NT2/D1 (cell line): ENCODE data around the gene HACE1.

ENCODE experiments used
- DNase-seq: peaks from one replicate; pipeline ENCODE4 v3.0.0-alpha.2; 2011; ENCODE audit warnings: low read depth, low spot score
- H3K27me3 ChIP-seq: 2 replicates; pipeline ENCODE4 v1.6.0; 2011; ENCODE audit warnings: mild to moderate bottlenecking; ENCODE audit not compliant: insufficient read length, insufficient read depth
- H3K36me3 ChIP-seq: 2 replicates; pipeline ENCODE4 v1.6.1; 2011; ENCODE audit warnings: mild to moderate bottlenecking, low read length, mixed read lengths; ENCODE audit not compliant: insufficient read depth, insufficient read length
- H3K4me1 ChIP-seq: 2 replicates; pipeline ENCODE4 v1.5.1; 2011; ENCODE audit not compliant: insufficient read depth, insufficient read length
- H3K4me3 ChIP-seq: 2 replicates; pipeline ENCODE4 v1.5.1; 2011; ENCODE audit warnings: low read depth; ENCODE audit not compliant: insufficient read length
- H3K9ac ChIP-seq: 2 replicates; pipeline ENCODE4 v1.6.0; 2011; ENCODE audit warnings: low read depth; ENCODE audit not compliant: insufficient read length
- H3K9me3 ChIP-seq: 2 replicates; pipeline ENCODE4 v1.5.1; 2011; ENCODE audit warnings: mild to moderate bottlenecking, low read length; ENCODE audit not compliant: insufficient read depth
- SUZ12 ChIP-seq: IDR thresholded peaks from 2 replicates; pipeline ENCODE4 v1.6.1; 2011; ENCODE audit not compliant: insufficient read length, insufficient read depth; ENCODE audit errors: extremely low read depth
- YY1 ChIP-seq: IDR thresholded peaks from 2 replicates; pipeline ENCODE4 v1.6.1; 2011; ENCODE audit not compliant: insufficient read length, insufficient read depth
- ZNF274 ChIP-seq: IDR thresholded peaks from 2 replicates; pipeline ENCODE4 v1.6.1; 2011; ENCODE audit warnings: mild to moderate bottlenecking, low read depth, low read length

The HACE1 gene

DNA sequence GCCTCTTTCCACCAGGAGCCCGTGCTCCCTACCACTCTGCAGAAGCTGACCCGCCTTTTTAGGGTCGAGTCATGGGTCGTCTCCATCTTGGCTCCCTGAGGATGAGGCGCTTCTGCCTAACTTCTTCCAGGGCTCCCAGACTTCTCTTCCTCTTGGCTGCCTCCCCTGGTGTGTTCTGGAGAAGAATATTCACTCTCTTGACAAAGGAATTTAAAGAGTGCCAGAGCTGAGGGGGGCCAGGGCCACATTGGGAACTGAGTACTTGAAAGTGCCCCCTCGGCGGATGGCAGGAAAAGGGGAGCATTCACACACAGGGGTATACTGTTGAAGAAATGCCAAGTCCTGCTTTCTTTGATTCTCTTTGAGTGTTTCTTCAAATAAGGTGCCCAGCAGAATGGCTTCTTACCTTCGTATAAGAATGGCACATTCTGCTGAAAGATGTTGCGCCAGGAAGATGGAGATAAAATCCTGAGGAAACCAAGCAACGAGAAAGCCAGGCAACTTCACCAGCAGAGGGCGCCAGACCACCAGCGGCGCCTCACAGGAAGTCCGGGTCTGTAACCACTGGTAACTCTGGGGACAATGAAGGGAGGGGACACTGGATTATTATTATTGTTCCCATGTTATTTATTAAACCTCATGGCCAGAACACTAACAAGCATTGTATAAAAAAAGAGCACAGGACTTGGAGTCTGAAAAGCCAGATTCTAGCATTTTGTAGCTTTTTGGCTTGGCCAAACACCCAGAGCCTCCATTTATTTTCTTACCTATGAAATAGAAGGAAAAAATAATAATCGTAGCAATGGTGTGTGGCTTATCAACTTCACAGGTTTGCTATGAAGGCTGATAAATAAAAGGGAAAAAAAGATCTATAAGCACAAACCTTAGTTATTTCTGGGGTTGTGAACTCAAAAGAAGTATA is 176.7 kb downstream of the HACE1 start:
- TF ChIP-seq SUZ12, result no peak
- TF ChIP-seq ZNF274, result no peak
- no peak for TF ChIP-seq YY1
- peak; percentile 47 for DNase-seq
- no peaks in the 10 kb centered on the region for H3K27me3 ChIP-seq
- no peak overlapping the region for H3K4me3 ChIP-seq
- no peaks in the 10 kb centered on the region for H3K4me1 ChIP-seq
- H3K9ac ChIP-seq, result no peak overlapping the region
- no peaks in the 10 kb centered on the region for H3K9me3 ChIP-seq
- H3K36me3 ChIP-seq, result no peaks in the 10 kb centered on the region

DNA sequence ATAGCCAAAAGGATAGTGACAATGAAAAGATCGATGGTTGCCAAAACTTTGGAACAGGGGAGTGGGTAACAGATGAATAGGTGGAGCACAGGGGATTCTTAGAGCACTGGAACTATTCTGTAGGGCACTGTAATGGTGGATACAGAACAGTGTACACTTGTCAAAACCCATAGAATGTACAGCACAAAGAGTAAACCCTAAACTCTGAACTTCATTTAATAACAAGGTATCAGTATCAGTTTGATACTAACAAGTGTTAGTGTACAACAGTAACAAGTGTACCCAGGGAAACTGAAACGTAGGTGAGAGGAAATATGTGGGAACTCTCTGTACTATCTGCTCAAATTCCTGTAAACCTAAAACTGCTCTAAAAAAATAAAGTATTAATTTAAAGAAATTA is 179.2 kb downstream of the HACE1 start:
- Histone ChIP-seq H3K9me3 (no peaks in the 10 kb centered on the region), H3K4me1 (no peaks in the 10 kb centered on the region), H3K4me3 (no peak overlapping the region), H3K9ac (no peak overlapping the region), H3K27me3 (no peaks in the 10 kb centered on the region), H3K36me3 (no peaks in the 10 kb centered on the region)
- no peak for TF ChIP-seq ZNF274
- DNase-seq, result no peak

DNA sequence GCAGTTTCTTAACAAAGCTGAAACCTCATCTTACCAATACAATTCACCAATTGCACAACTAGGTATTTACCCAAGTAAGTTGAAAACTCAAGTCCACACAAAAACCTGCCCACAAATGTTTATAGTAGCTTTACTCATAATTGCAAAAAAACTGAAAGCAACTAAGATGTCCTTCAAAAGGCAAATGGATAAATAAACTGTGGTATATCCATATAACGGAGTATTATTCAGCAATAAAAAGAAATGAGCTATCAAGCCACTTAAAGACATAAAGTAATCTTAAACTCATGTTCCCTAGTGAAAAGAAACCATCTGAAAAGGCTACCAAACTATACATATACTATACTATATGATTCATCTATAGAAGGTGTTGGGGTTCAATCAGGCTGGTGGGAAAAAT is 179.7 kb downstream of the HACE1 start:
- no peaks in the 10 kb centered on the region for H3K4me1 ChIP-seq
- TF ChIP-seq SUZ12, result no peak
- no peak for DNase-seq
- H3K4me3 ChIP-seq, result no peak overlapping the region
- no peaks in the 10 kb centered on the region for H3K27me3 ChIP-seq
- H3K9ac ChIP-seq, result no peak overlapping the region
- H3K9me3 ChIP-seq, result no peaks in the 10 kb centered on the region
- H3K36me3 ChIP-seq, result no peaks in the 10 kb centered on the region
